Brain microvascular endothelial cell (primary cell): ENCODE results near the gene TMEM187.

Source experiments
- DNase-seq: peaks from one replicate; pipeline ENCODE4 v3.0.0-alpha.2; 2020
- H3K27ac ChIP-seq: fragments of 250-450 bp; sonication (Bioruptor Pico); 2 replicates; pipeline ENCODE4 v1.5.1; 2020; ENCODE audit warnings: mild to moderate bottlenecking, moderate library complexity
- H3K27me3 ChIP-seq: fragments of 250-450 bp; sonication (Bioruptor Pico); replicated peaks from 2 replicates; pipeline ENCODE4 v1.5.1; 2020; ENCODE audit warnings: mild to moderate bottlenecking
- H3K36me3 ChIP-seq: fragments of 250-450 bp; sonication (Bioruptor Pico); replicated peaks from 2 replicates; pipeline ENCODE4 v1.5.1; 2020; ENCODE audit warnings: mild to moderate bottlenecking
- H3K4me3 ChIP-seq: 2 replicates; pipeline ENCODE4 v1.5.1; 2011; ENCODE audit warnings: low read depth, mild to moderate bottlenecking, control low read depth, low read length, moderate library complexity
- in situ Hi-C: cut with HindIII; loops from 2 replicates; pipeline ENCODE4 v1.10.0; 2017; ENCODE audit warnings: low sequenced_read_pairs, low pct_ligation_motif_present
- TF ChIP-seq, protein P1 (sequence below): IDR thresholded peaks from 2 replicates; pipeline ENCODE4 v1.5.1; 2011; ENCODE audit warnings: low read depth, mild to moderate bottlenecking, moderate library complexity, low read length, control low read depth, inconsistent platforms; ENCODE audit errors: missing control alignments

TMEM187 gene

DNA sequence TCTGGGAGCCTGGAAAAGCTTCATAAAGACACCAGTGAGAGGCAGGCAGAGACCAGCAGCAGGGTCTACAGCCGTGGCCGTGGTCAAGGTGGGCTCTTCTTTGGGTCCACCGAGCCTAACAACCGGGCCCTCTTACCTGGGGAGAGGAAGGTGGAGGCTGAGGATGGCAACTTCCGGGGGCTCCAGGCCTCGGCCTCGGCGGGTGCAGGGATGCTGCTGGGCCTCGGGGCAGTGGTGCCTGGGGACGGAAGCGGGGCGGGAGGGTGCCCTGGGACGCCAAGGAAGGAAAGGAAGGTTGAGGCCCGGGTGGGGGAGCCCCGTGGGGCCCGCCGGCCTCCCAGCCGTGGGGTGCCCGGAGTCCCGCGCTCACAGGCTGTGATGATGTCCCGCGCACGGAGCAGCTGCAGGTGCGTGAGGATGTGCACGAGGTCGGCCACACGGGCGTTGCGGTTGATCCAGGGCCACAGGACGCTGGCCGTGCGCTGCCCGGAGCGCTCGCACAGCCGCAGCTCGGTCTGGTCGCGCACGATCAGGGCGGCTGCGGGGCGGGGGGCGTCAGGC lies 46.6 kb downstream of the TMEM187 start:
- peaks cover 5% of the 10 kb centered on the region for H3K36me3 ChIP-seq
- TF ChIP-seq, protein P1, sequence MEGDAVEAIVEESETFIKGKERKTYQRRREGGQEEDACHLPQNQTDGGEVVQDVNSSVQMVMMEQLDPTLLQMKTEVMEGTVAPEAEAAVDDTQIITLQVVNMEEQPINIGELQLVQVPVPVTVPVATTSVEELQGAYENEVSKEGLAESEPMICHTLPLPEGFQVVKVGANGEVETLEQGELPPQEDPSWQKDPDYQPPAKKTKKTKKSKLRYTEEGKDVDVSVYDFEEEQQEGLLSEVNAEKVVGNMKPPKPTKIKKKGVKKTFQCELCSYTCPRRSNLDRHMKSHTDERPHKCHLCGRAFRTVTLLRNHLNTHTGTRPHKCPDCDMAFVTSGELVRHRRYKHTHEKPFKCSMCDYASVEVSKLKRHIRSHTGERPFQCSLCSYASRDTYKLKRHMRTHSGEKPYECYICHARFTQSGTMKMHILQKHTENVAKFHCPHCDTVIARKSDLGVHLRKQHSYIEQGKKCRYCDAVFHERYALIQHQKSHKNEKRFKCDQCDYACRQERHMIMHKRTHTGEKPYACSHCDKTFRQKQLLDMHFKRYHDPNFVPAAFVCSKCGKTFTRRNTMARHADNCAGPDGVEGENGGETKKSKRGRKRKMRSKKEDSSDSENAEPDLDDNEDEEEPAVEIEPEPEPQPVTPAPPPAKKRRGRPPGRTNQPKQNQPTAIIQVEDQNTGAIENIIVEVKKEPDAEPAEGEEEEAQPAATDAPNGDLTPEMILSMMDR = no peak
- peak overlapping the region; percentile 80 for H3K27ac ChIP-seq
- H3K27me3 ChIP-seq = no peaks in the 10 kb centered on the region
- DNase-seq = no peak
- peak overlapping the region; percentile 60 for H3K4me3 ChIP-seq
- in situ Hi-C loops = no loop called here

DNA sequence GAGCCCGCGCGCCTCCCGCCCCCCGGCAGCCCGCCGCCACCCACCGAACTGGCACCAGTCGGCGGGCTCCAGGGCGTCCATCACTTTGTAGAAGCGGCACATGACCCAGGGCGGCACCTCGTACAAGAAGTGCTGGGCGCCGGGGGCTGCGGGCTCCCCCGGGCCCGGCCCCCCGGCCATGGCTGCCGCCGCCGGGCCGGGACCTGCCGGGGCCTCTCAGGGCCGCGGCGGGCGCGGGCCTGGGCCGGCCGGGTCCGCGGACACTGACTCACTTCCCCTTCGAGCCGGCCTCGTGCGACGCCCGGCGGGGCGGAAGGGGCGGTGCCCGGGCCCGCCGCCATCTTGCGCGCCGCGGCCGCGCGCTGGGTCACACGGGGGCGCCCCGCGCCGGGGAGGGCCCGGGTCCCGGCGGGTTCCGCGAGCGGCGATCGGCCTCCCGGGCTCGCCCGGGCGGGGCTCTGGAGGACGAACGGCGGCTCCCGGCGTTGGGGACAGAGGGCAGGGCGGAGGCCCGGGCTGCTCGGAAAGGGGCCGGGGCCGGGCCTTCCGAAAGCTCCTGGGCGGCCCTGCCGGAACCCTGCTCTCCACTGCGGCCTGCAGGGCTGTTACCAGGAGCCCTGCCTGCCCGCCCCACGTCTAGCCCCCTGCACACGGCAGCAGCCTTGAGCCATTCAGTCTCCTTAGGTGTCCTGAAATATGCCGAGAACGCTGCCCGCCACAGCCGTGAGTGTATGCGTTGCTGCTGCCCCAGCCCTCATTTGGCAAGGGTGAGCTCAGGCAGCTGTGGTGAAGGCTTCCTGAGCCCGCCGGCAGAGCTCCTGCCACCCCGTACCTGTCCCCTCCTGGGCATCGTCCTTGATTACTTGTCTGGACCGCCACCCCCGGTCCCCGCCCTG lies 47.3 kb downstream of the TMEM187 start, which contains the start of gene IRAK1:
Gene IRAK1, minus strand, starts transcription at position 270 of the 896 bp plus-strand sequence. Its CDS starts 90 bp downstream, at position 180.
- DNase-seq = no peak
- Histone ChIP-seq H3K4me3 (peak within 1 kb of the TSS; percentile 60), H3K27me3 (no peaks in the 10 kb centered on the region), H3K36me3 (peaks cover 5% of the 10 kb centered on the region), H3K27ac (peak within 1 kb of the TSS; percentile 91)
- in situ Hi-C loops = no loop called here
- TF ChIP-seq, protein P1 = no peak

DNA sequence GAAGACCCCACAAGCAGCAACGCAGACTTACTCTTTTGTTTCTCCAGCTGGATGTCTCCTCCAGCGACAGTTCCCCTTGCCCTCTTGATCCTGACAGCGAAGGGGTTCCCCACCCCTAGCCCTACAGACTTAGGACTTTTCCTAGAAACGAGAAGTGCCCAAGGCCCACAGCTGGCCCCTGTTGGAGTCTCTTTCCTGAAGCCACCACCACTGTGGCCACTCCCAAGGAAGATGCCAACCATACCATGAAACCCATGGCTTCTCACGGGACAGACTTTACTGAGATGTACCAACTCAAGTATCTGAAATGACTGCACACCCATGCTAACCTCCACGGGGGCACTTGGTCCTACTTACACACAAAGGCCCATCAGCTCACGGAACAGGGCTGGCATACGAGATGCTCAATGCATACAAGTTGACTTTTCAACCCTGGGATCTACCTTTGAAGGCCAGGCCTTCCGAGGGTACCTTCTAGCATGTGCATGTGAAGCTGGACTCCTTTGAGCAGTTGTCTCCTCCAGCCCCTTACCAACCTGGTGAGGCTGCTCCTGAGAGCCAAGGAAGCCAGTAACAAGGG lies 48.1 kb downstream of the TMEM187 start:
- H3K27ac ChIP-seq = peak overlapping the region; percentile 91
- in situ Hi-C loops = no loop called here
- no peak for DNase-seq
- peak overlapping the region; percentile 48 for H3K4me3 ChIP-seq
- H3K36me3 ChIP-seq = peaks cover 5% of the 10 kb centered on the region
- H3K27me3 ChIP-seq = no peaks in the 10 kb centered on the region
- TF ChIP-seq, protein P1 = no peak

DNA sequence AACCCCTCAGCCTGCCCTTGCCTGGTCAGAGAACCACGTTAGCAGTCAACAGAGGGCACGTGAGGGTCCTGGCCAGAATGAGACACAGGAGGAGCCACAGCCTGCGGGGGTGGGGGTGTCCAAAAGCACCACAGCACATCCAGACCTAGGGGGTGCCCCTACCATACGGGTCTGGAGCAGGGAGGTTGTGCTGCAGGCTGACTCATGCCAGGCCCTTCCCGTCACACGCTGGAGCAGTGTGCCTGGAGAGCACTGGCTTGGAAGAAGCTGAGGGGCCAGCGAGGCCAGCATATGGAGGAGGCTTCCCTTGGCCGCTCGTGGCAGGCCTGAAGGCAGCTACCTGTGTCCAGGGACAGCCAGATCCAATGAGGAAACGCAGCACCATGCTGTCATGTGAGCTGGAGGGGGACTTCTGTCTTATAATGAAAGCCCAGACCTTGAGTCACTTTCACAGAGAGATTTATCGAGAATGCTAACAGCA lies 48.6 kb downstream of the TMEM187 start:
- DNase-seq = peak; percentile 39
- Histone ChIP-seq H3K4me3 (no peak overlapping the region), H3K27me3 (no peaks in the 10 kb centered on the region), H3K36me3 (peaks cover 5% of the 10 kb centered on the region), H3K27ac (peak overlapping the region; percentile 91)
- TF ChIP-seq, protein P1 = peak; percentile 16
- in situ Hi-C loops = no loop called here

DNA sequence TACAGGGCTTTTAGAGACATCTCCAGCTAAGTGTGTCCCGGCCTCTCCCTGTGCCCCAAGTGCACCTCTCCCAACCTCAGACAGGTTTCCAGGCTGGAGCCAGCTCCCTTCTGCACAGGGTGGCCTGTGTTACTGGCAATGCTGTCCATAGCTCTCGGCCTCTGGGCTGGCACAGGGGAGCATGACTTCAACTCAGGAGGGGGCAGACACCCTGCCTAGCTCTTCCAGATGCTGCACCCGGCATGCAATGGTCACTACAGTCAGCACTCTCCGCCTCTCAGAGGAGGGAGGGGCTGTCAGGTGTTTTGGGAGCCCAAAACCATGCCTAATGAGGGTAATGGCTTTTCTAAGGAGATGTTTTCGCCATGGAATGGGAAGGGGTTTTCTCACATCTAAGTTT lies 49.6 kb downstream of the TMEM187 start:
- Histone ChIP-seq H3K27ac (no peak overlapping the region), H3K36me3 (peaks cover 3% of the 10 kb centered on the region), H3K4me3 (no peak overlapping the region), H3K27me3 (no peaks in the 10 kb centered on the region)
- no peak for DNase-seq
- in situ Hi-C loops = no loop called here
- TF ChIP-seq, protein P1 = no peak
